GM23338 (cell line): ENCODE results near the gene SPAG16. TPM values are rescaled to one million over a fixed set of nuclear protein-coding genes. Genes with fewer than 3 reads are reported as not detected.

Experiments
- ATAC-seq: fragments of 200-7000 bp; cut with Tn5 transposase; 3 replicates; pipeline ENCODE4 v1.9.1; 2020
- DNase-seq: peaks from one replicate; pipeline ENCODE4 v3.0.0-alpha.2; 2015; ENCODE audit warnings: low spot score
- H2AFZ ChIP-seq: fragments of 200-600 bp; sonication (generic); 2 replicates; pipeline ENCODE4 v1.8.0; 2016; ENCODE audit warnings: antibody characterized with exemption, mild to moderate bottlenecking, moderate library complexity
- H3F3A ChIP-seq: fragments of 200-600 bp; sonication (generic); replicated peaks from 2 replicates; pipeline ENCODE4 v1.8.0; 2017; ENCODE audit warnings: antibody characterized with exemption, mixed run types, low read depth
- H3K27ac ChIP-seq: fragments of 200-600 bp; sonication (generic); 2 replicates; pipeline ENCODE4 v1.6.1; 2016; ENCODE audit warnings: low read depth
- H3K27me3 ChIP-seq: fragments of 200-600 bp; sonication (generic); 2 replicates; pipeline ENCODE4 v1.8.0; 2016; ENCODE audit warnings: mild to moderate bottlenecking, mixed run types, moderate library complexity; ENCODE audit not compliant: insufficient read depth
- H3K36me3 ChIP-seq: fragments of 200-600 bp; sonication (generic); 2 replicates; pipeline ENCODE4 v1.8.0; 2016; ENCODE audit warnings: mild to moderate bottlenecking; ENCODE audit not compliant: insufficient read depth
- H3K4me1 ChIP-seq: fragments of 200-600 bp; sonication (generic); 2 replicates; pipeline ENCODE4 v1.8.0; 2016; ENCODE audit warnings: mild to moderate bottlenecking, moderate library complexity; ENCODE audit not compliant: insufficient read depth
- H3K4me2 ChIP-seq: fragments of 200-600 bp; sonication (generic); 2 replicates; pipeline ENCODE4 v1.7.1; 2017; ENCODE audit warnings: mixed run types
- H3K4me3 ChIP-seq: fragments of 200-600 bp; sonication (generic); 2 replicates; pipeline ENCODE4 v1.6.1; 2016; ENCODE audit warnings: mixed run types
- H3K79me2 ChIP-seq: fragments of 200-600 bp; sonication (generic); replicated peaks from 2 replicates; pipeline ENCODE4 v1.8.0; 2017; ENCODE audit warnings: mild to moderate bottlenecking; ENCODE audit not compliant: insufficient read depth
- H3K9me2 ChIP-seq: fragments of 200-600 bp; sonication (generic); 2 replicates; pipeline ENCODE4 v1.8.0; 2017; ENCODE audit not compliant: insufficient read depth
- H4K20me1 ChIP-seq: fragments of 200-600 bp; sonication (generic); replicated peaks from 2 replicates; pipeline ENCODE4 v1.8.0; 2017; ENCODE audit warnings: mild to moderate bottlenecking; ENCODE audit not compliant: insufficient read depth
- H3K27ac Mint-ChIP-seq: 2 replicates; pipeline ENCODE4 v1.8.0; 2020; ENCODE audit warnings: inconsistent platforms, mild to moderate bottlenecking, moderate library complexity, mixed read lengths
- H3K27me3 Mint-ChIP-seq: 3 replicates; pipeline ENCODE4 v1.8.0; 2022; ENCODE audit warnings: low read depth, mild to moderate bottlenecking, moderate library complexity, mixed read lengths, inconsistent platforms; ENCODE audit not compliant: insufficient read depth, poor library complexity
- H3K36me3 Mint-ChIP-seq: 3 replicates; pipeline ENCODE4 v1.8.0; 2021; ENCODE audit warnings: low read depth, mild to moderate bottlenecking, inconsistent platforms, moderate library complexity, mixed read lengths
- H3K4me1 Mint-ChIP-seq: 3 replicates; pipeline ENCODE4 v1.8.0; 2020; ENCODE audit warnings: mild to moderate bottlenecking, inconsistent platforms, mixed read lengths
- H3K4me3 Mint-ChIP-seq: 3 replicates; pipeline ENCODE4 v1.8.0; 2021; ENCODE audit warnings: moderate library complexity, mild to moderate bottlenecking, inconsistent platforms, mixed read lengths
- H3K9me3 Mint-ChIP-seq: 3 replicates; pipeline ENCODE4 v1.8.0; 2020; ENCODE audit warnings: moderate library complexity, mild to moderate bottlenecking, inconsistent platforms, mixed read lengths
- CREB1 ChIP-seq: fragments of 250-450 bp; sonication (Bioruptor Pico); IDR thresholded peaks from 2 replicates; pipeline ENCODE4 v1.5.0; 2020; ENCODE audit warnings: low read depth, mild to moderate bottlenecking, moderate library complexity
- JUNB ChIP-seq: IDR thresholded peaks from one replicate; pipeline ENCODE4 v1.6.1; 2016; ENCODE audit warnings: antibody characterized with exemption; ENCODE audit not compliant: unreplicated experiment
- NANOG ChIP-seq: IDR thresholded peaks from 2 replicates; pipeline ENCODE4 v1.6.1; 2016; ENCODE audit warnings: antibody characterized with exemption, borderline replicate concordance
- STAT1 ChIP-seq: IDR thresholded peaks from one replicate; pipeline ENCODE4 v1.6.1; 2016; ENCODE audit warnings: antibody characterized with exemption; ENCODE audit not compliant: unreplicated experiment
- ZNF114 ChIP-seq: fragments of 250-450 bp; sonication (Bioruptor Pico); IDR thresholded peaks from 2 replicates; pipeline ENCODE4 v1.5.0; 2020; ENCODE audit warnings: mild to moderate bottlenecking, moderate library complexity
- ZNF331 ChIP-seq: fragments of 250-450 bp; sonication (Bioruptor Pico); IDR thresholded peaks from 2 replicates; pipeline ENCODE4 v1.5.0; 2020; ENCODE audit warnings: low read depth, mild to moderate bottlenecking, moderate library complexity
- ZNF462 ChIP-seq: fragments of 250-450 bp; sonication (Bioruptor Pico); IDR thresholded peaks from 2 replicates; pipeline ENCODE4 v1.5.0; 2020; ENCODE audit warnings: mild to moderate bottlenecking, moderate library complexity
- polyA plus RNA-seq: library from polyadenylated mRNA; unstranded; fragments of >200 nt; fragmentation: Nextera tagmentation; extraction: Ambion mirVana; gene quantifications from 2 replicates; pipeline ENCODE4 v1.2.1, GENCODE V29; 2016
- total RNA-seq: library from RNA; depleted of rRNA; stranded (reverse); fragments of >200 nt; shearing (Covaris generic); gene quantifications from 2 replicates; pipeline ENCODE4 v1.2.3, GENCODE V29; 2014
- TF ChIP-seq, protein P1 (sequence below): IDR thresholded peaks from 2 replicates; pipeline ENCODE4 v1.6.1; 2016; ENCODE audit warnings: antibody characterized with exemption
- TF ChIP-seq, protein P2 (sequence below), 2 experiments: fragments of 200-600 bp in 1 of 2; sonication (generic) in 1 of 2; conservative IDR thresholded peaks; 2 replicates each; pipeline versions ENCODE4 v1.5.1 to v1.6.1; 2016 to 2017; ENCODE audit warnings: antibody characterized with exemption in 2 of 2, low read depth in 2 of 2, mild to moderate bottlenecking in 2 of 2, moderate library complexity in 1 of 2

The SPAG16 gene
- total and polyA plus RNA-seq, 2 experiments from 2014 or later, result 19.7 to 47.8 TPM

DNA sequence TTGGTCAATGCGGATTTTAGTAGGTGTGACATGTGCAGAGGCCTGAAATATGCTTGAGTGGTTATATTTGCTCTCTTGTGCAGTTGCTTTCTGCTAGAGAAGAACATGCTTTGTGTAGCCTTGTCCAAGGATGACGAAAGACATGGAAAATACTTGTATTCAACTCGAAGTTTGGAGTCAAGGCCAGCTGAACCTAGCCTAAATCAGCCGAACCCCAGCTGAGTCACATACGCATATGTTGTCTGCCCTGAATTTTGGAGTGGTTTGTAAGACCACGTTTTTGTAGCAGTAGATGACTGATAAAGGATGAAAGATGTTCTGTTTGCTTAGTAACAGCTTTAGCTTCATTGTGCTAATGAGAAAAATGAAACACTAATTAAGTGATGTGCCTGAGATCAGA is 22.5 kb upstream of the SPAG16 start (continued):
- TF ChIP-seq CREB1, result no peak

- DNase-seq (no peak), ATAC-seq (no peak)
- Mint-ChIP-seq H3K27me3 (no peaks in the 10 kb centered on the region), H3K4me1 (peaks cover 6% of the 10 kb centered on the region; the same call in 2 of the 3 replicates), H3K9me3 (no peaks in the 10 kb centered on the region), H3K4me3 (no peak overlapping the region), H3K27ac (peak overlapping the region; percentile 59; the same call in 1 of the 2 replicates), H3K36me3 (no peaks in the 10 kb centered on the region)
- Histone ChIP-seq H3K79me2 (no peaks in the 10 kb centered on the region), H3F3A (no peaks in the 10 kb centered on the region), H3K4me1 (no peaks in the 10 kb centered on the region), H3K27ac (no peak overlapping the region), H3K4me2 (no peak overlapping the region), H2AFZ (no peak overlapping the region), H3K4me3 (no peak overlapping the region), H3K9me2 (no peaks in the 10 kb centered on the region), H3K27me3 (no peaks in the 10 kb centered on the region), H3K36me3 (no peaks in the 10 kb centered on the region), H4K20me1 (no peaks in the 10 kb centered on the region)
- TF ChIP-seq, protein P1, sequence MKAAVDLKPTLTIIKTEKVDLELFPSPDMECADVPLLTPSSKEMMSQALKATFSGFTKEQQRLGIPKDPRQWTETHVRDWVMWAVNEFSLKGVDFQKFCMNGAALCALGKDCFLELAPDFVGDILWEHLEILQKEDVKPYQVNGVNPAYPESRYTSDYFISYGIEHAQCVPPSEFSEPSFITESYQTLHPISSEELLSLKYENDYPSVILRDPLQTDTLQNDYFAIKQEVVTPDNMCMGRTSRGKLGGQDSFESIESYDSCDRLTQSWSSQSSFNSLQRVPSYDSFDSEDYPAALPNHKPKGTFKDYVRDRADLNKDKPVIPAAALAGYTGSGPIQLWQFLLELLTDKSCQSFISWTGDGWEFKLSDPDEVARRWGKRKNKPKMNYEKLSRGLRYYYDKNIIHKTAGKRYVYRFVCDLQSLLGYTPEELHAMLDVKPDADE, result no peak
These were observed 18.6 kb upstream of the SPAG16 start for GRCh38 chr2:213265679-213266078.

DNA sequence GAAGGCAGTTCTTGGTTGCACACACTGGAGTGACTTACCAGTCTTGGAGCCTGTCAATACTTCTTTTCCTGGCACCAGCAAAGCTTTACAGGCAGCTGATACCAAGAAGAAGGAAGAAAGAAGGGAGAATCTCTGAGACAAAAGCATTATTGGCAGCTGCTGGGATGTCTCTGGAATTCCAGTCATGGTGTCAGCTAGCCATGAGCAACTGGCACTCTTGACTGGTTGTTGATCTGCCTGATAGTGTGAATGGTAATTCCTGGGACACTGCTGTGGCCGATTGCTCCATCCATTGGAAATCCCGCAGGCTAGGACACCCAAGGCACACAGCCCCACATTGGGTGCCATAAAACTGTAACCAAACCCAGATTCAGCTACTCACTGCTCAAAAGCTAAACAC is 17.8 kb upstream of the SPAG16 start:
- Mint-ChIP-seq H3K4me1 (peaks cover 5% of the 10 kb centered on the region; the same call in 2 of the 3 replicates), H3K27me3 (no peaks in the 10 kb centered on the region), H3K36me3 (no peaks in the 10 kb centered on the region), H3K9me3 (no peaks in the 10 kb centered on the region), H3K4me3 (no peak overlapping the region), H3K27ac (no peak overlapping the region)
- no peak overlapping the region for H3K27ac ChIP-seq
- no peaks in the 10 kb centered on the region for H3K27me3 ChIP-seq
- no peaks in the 10 kb centered on the region for H3K79me2 ChIP-seq
- no peaks in the 10 kb centered on the region for H3K4me1 ChIP-seq
- no peaks in the 10 kb centered on the region for H3F3A ChIP-seq
- H3K4me3 ChIP-seq, result no peak overlapping the region
- no peaks in the 10 kb centered on the region for H4K20me1 ChIP-seq
- no peak overlapping the region for H2AFZ ChIP-seq
- no peak overlapping the region for H3K4me2 ChIP-seq
- no peaks in the 10 kb centered on the region for H3K9me2 ChIP-seq
- DNase-seq, result no peak
- no peaks in the 10 kb centered on the region for H3K36me3 ChIP-seq
- ATAC-seq, result no peak
- TF ChIP-seq, protein P2, sequence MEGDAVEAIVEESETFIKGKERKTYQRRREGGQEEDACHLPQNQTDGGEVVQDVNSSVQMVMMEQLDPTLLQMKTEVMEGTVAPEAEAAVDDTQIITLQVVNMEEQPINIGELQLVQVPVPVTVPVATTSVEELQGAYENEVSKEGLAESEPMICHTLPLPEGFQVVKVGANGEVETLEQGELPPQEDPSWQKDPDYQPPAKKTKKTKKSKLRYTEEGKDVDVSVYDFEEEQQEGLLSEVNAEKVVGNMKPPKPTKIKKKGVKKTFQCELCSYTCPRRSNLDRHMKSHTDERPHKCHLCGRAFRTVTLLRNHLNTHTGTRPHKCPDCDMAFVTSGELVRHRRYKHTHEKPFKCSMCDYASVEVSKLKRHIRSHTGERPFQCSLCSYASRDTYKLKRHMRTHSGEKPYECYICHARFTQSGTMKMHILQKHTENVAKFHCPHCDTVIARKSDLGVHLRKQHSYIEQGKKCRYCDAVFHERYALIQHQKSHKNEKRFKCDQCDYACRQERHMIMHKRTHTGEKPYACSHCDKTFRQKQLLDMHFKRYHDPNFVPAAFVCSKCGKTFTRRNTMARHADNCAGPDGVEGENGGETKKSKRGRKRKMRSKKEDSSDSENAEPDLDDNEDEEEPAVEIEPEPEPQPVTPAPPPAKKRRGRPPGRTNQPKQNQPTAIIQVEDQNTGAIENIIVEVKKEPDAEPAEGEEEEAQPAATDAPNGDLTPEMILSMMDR (conservative IDR thresholded peaks at IDR 0.05; ENCODE audit: low read depth in 2 of 2), result no peak
- TF ChIP-seq CREB1 (no peak), ZNF114 (no peak), ZNF462 (no peak), STAT1 (no peak), NANOG (no peak), ZNF331 (CRISPR knock-in tag) (no peak), JUNB (no peak)
- TF ChIP-seq, protein P1, result no peak
